ENCODE measurements around the gene FMO3.

The FMO3 gene

DNA sequence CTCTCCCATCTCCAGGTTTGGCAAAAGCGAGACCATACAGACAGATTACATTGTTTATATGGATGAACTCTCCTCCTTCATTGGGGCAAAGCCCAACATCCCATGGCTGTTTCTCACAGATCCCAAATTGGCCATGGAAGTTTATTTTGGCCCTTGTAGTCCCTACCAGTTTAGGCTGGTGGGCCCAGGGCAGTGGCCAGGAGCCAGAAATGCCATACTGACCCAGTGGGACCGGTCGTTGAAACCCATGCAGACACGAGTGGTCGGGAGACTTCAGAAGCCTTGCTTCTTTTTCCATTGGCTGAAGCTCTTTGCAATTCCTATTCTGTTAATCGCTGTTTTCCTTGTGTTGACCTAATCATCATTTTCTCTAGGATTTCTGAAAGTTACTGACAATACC lies 26.4 kb downstream of the FMO3 start:
- no peak for DNase-seq

- no peak for DNase-seq
These were observed 28.9 kb downstream of the FMO3 start for GRCh38 chr1:171119648-171120047.

- no peak for DNase-seq
These were observed 31.6 kb downstream of the FMO3 start for GRCh38 chr1:171122299-171122698.

DNA sequence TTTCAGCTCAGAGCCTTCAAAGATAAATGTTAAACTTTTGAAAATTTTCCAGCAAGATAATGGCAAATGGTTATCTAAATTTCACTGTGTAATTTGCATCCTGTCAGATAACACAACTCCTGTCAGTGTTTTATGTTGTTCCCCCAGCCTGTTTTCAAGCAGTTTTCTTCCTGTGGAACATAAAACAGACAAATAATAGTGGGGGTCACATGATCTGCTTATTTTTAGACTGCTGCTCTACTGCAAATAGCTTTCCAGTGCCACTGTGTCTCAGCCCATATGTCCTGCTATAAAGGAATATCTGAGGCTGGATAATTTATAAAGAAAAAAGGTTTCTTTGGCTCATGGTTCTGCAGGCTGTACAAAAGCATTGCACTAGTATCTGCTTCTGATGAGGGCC lies 32.2 kb downstream of the FMO3 start:
- no peak for DNase-seq

GRCh38 chr1:171126504-171126903 lies 35.8 kb downstream of the FMO3 start:
- DNase-seq = peak; percentile 53

DNA sequence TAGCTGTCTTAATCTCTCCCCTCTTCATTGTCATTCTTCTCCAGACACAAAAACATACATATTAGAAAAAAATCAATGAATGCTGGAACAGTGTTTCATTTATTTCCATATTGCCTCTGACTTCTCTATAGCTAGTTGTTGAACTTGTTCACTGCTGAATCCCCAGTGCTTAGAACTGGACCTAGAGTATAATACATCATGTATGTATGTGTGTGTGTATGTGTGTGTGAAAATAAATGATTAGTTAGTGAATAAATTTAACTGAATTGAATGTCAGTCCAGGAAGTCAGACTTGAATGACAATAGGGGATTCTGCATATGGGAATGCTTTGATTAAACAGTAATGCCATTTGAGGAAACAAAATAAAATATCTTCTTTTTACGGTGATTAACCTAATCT lies 36.4 kb downstream of the FMO3 start:
- no peak for DNase-seq

DNA sequence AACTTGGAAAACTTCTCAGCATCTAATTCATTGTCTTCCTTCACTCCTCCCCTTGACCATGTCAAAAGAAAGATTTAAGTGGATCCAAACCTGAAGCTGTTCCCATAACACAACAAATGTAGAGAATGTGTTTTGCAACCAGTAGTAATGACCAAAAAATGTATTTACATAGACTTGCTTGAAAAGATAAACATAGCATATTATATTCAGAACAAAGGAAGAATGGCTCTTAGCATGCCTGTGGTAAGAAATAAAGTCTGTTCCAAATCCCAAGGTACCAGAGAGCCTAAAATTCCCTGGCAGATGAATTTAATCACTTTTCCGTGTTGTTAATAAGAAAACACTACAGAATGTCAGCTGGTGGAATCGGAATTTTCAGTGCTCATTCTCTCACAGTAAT lies 36.8 kb downstream of the FMO3 start:
- no peak for DNase-seq

DNA sequence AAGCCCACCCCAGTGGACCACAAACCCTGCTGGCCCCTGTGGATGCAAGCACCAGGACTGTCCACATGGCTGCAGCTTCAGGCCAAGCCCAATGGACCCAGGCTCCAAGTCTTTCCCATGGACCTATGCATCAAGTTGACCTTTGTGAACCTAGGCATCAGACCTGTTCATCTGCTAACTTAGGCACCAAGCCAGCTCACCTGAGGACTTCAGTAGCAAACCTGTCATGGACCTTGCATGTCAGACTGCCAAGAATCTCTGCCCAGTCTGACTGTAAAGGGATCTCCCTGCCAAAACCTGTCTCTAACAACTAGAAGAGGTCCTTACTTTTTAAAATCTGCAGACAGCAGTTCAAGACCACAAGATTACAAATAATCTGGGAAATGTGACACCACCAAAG lies 37.8 kb downstream of the FMO3 start:
- DNase-seq = no peak

DNA sequence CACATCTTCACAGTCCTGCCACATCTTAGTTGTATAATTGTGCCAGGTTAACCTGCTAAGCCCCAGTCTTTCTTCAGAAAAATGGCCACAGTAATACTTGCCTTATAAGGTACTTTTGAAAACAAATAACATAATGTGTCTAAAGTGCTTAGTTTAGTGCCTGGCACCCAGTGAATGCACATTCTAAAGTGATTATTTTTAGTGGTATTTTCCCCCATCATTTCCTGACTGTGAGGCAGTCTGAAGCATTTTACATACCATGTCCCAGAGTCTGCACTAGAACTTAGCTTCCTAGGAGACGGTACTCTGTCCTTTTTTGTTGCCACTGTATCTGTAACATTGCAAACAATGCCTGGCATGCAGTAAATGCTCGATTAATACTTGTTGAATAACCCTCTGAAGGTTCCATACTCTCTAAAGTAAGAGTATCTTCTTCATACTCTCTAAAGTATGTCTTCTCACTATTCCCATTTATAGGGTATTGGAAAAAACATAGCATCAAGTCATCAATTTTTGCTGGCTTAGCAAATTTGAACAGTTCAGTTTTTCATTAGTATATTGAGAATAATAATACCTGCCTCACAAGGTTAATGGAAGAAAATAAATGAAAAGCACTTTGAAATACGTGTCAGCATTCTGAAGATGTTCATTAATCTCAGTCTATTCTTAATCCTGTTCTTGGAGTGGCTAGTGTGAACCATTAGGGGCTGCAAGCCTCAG lies 43.7 kb downstream of the FMO3 start:
- no peak for DNase-seq

- no peak for DNase-seq
These were observed 46.9 kb downstream of the FMO3 start for GRCh38 chr1:171137580-171137979.

GRCh38 chr1:171138980-171139379 lies 48.3 kb downstream of the FMO3 start:
- no peak for DNase-seq

DNA sequence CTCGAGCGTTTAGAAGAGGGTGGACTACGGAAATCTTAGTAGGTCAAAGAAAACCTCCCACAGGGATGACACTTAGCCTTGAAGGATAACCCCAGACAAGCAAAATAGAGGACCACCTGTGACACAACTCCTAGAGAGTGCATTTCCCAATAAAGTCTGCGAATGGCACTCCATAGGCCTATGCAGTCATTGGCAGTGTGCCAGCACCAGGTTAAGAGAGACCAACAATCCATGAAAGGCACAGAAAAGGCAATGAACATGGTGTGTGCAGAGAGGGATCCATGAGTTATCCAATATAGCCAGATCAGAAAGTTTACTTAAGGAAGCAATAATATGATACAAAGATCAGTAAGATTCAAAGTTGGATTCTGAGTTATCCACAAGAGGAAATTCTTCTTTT lies 49.2 kb downstream of the FMO3 start:
- no peak for DNase-seq

- DNase-seq = no peak
These were observed 49.7 kb downstream of the FMO3 start for GRCh38 chr1:171140401-171140800.

- DNase-seq = peak; percentile 47
These were observed 50.4 kb downstream of the FMO3 start for GRCh38 chr1:171140956-171141687.

- peak; percentile 85 for DNase-seq
These were observed 51.1 kb downstream of the FMO3 start for GRCh38 chr1:171141688-171142415.

DNA sequence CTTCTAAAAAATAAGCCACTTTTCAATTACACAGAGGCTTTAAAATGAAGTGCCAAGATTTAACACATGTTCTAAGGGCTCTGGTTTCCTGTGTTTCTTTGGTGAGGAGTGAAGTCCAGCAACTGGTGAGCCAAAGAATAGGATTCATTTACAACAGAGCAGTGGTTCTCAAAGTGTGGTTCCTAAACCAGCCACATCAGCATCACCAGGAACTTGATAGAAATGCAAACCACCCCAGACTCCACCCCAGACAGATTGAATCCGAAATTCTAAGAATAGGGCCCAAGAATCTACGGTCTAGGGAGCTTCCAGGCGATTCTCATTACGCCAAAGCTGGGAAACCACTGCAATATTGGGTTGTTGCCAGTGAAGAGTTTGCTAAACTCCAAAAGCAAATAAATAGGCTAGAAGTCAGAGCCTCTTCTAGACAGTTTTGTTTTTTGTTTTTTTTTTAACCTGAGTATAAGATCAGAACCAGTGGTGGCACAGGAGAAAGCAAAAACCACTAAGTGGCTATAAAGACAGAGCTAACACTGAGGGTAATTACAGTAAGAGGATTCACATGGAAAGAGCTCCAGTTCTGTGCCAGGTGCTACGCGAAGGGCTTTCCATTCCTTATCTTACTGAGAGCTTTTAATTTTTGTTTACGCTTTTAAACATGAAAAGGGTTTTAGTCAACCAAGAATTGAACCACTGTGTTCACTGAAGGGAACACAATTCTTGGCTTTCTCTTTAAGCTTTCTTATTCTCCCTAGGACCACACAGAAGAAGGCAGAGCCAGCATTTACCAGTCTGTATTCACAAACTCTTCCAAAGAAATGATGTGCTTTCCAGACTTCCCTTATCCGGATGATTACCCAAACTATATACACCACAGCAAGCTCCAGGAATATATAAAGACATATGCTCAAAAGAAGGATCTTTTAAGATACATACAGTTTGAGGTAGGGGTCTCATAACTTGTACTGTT lies 52.0 kb downstream of the FMO3 start:
- peak; percentile 80 for DNase-seq

DNA sequence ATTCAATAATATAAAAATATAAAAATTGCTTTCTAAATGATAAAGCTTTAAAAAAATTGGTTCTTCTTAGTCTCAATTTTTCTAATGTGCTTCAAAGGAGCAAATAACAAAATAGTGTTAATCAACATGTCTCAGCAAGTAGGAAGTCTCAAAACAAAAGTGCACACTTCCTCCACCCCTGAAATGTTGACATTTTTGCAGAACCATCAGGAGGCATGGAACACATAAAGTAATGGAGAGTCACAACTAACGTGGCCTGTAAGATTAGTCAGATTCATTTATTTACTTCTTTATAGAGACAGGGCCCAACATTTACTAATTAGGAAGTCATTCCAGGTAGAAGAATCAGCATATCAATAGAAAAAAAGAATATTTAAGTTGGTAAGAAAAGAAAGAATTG lies 59.5 kb downstream of the FMO3 start:
- DNase-seq = no peak

- no peak for DNase-seq
These were observed 61.8 kb downstream of the FMO3 start for GRCh38 chr1:171152549-171152948.

DNA sequence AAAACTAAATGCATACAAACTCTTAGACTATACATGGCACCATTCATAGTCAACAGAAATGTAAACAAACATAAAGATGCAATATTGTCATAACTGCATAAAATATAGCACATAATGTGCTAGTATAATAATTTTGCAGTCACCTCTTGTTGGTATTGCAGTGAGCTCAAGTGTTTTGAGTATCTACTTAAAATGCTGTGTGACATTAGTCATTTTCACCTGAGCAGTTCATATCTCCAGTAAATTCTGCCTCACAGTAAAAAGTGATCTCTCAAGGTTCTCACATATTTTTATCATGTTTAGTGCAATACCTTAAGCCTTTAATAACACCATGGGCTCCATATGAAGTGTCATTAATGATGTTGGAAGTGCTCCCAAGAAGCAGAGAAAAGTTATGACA lies 64.8 kb downstream of the FMO3 start:
- DNase-seq = no peak

DNA sequence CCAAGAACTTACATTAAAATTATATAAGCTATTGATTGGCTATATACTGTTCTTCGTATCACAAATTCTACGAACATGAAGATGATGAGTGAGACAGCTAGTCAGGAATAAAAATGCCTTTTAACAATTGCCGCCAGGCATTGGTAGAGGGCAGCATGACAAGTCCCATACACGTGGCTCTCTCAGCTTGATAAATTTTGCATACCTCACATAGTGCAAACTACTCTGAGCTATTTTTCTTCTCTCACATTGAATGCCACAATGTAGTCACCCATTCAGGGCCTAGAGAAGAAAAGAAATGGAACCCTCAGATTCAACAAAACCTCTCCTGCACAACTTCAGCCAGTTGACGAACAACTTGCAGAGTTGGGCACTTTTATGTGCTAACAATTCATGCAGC lies 67.4 kb downstream of the FMO3 start:
- no peak for DNase-seq

DNA sequence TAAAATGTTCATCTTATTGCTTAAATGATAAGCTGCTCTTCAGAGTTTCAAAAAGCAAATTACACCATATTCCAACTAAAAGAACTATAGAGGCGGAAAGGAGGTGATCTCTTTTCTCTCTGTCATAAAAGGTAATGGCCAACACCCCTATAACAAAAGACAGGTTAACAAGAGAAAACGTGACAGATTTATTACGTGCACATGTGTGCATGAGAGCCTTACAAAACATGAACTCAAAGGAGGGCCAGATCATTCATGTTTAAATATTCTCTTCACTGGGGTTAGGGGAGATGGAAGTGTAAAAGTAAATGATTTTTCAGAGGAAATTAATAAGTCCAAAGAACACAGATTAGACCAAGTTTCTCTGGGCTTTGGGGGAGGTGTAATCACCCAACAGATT lies 67.8 kb downstream of the FMO3 start:
- DNase-seq = no peak

- DNase-seq = no peak
These were observed 68.4 kb downstream of the FMO3 start for GRCh38 chr1:171159148-171159547.

GRCh38 chr1:171160211-171160610 lies 69.5 kb downstream of the FMO3 start:
- DNase-seq = no peak
